GM20000 (cell line): ENCODE measurements around the gene CMIP.
A peak's percentile ranks its signal among the peaks of the same experiment; 100 is the strongest.

Experiments used
- DNase-seq: peaks from one replicate; pipeline ENCODE4 v3.0.0; 2012; ENCODE audit warnings: low spot score
- TF ChIP-seq, protein P1 (sequence below): IDR thresholded peaks from 2 replicates; pipeline ENCODE4 v1.5.1; 2012; ENCODE audit warnings: mild to moderate bottlenecking, control low read depth; ENCODE audit errors: extremely low read depth, missing control alignments

CMIP gene

DNA sequence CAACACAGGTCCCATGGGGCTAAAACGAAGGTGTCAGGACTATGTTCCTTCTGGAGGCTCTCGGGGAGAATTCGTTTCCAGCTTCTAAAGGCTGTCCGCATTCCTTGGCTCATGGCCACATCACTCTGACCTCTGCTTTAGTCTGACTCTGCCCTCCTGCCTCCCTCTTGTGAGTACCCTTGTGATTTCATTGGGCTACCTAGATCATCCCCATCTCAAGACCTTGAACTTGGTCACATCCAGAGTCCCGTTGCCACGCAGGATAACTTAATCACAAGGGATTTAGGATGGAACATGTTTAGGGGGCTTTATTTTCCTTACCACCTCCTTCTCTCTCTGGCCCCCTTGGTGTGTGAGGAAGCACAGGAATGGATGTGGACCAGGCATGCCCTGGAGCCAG is 173.6 kb downstream of the CMIP start:
- TF ChIP-seq, protein P1, sequence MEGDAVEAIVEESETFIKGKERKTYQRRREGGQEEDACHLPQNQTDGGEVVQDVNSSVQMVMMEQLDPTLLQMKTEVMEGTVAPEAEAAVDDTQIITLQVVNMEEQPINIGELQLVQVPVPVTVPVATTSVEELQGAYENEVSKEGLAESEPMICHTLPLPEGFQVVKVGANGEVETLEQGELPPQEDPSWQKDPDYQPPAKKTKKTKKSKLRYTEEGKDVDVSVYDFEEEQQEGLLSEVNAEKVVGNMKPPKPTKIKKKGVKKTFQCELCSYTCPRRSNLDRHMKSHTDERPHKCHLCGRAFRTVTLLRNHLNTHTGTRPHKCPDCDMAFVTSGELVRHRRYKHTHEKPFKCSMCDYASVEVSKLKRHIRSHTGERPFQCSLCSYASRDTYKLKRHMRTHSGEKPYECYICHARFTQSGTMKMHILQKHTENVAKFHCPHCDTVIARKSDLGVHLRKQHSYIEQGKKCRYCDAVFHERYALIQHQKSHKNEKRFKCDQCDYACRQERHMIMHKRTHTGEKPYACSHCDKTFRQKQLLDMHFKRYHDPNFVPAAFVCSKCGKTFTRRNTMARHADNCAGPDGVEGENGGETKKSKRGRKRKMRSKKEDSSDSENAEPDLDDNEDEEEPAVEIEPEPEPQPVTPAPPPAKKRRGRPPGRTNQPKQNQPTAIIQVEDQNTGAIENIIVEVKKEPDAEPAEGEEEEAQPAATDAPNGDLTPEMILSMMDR = no peak
- no peak for DNase-seq

DNA sequence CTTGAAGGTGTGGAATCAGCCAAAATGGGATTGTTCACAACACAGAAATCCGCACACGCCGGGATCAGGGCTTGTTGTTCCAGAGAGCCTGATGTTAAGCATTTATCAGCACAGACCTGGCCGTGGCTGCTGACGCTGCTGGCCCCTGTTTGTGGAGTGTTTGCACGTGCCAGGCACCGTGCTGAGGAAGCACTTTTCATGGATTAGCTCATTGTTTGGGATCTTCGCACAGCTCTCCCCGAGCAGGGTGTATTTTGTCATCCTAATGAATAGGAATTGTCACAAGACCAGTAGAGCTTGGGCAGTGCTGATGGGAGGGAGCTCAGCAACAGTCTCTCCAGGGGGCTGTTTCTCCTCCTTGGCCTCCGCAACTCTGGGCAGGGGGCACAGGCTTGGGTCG is 174.1 kb downstream of the CMIP start:
- no peak for DNase-seq

DNA sequence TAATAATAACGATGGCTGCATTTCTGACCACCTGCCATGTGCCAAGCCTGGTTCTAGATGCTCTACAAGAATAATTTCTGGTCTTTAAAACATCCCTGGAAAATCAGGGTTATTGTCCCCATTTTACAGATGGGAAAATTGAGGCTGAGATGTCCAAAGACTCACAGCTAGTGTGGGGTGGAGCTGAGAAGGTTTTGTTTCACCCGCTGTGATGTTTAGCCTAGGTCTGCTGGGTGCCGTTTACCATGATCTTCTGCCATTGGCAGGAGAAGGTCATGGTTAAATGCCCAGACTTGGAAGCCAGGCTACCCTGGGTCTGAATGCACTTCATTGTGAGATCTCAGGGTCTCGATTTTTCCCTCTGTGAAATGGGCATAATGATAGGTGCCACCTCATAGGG is 175.4 kb downstream of the CMIP start:
- TF ChIP-seq, protein P1 = no peak
- no peak for DNase-seq

More for the DNA sequence above, 174.1 kb downstream of the CMIP start:
- TF ChIP-seq, protein P1 = no peak

DNA sequence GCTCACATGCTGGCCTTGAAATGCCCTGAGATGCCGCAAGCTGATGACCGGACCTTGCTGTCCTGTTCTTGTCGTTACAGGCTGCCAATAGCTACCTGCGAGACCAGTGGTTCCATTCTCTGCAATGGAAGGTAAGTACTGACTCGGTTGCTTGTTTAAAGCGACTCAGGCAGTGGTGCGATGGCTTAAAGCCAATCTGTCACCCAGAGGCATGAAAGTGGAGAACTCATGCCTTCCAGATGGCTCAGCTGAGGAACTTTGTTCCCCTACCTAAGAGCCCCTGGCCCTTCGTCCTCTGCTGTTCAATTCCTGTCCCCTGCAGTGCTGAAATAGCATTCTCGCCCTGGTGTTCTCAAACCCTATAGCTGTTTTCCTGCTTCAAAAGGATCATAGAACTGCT is 176.2 kb downstream of the CMIP start:
- no peak for DNase-seq
- TF ChIP-seq, protein P1 = no peak

DNA sequence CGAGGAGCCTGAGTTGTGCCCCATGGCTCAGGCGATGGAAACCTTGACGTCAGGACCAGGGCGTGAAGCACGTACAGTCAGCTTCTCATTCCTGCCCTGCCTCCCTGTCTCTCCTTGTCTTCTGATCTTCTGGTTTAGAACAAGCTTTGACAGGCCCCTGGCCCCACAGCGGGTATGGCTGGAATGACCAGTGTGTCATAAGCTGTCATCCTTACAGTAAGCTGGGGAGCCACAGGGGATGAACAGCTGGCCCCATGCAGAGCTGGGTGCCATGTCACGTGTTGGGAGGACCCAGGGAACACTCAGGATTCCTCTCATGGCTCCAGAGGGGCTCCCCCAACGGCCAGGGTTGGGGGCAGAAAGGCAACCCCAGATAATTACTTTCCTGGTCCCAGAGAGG is 176.9 kb downstream of the CMIP start:
- TF ChIP-seq, protein P1 = no peak
- DNase-seq = no peak

DNA sequence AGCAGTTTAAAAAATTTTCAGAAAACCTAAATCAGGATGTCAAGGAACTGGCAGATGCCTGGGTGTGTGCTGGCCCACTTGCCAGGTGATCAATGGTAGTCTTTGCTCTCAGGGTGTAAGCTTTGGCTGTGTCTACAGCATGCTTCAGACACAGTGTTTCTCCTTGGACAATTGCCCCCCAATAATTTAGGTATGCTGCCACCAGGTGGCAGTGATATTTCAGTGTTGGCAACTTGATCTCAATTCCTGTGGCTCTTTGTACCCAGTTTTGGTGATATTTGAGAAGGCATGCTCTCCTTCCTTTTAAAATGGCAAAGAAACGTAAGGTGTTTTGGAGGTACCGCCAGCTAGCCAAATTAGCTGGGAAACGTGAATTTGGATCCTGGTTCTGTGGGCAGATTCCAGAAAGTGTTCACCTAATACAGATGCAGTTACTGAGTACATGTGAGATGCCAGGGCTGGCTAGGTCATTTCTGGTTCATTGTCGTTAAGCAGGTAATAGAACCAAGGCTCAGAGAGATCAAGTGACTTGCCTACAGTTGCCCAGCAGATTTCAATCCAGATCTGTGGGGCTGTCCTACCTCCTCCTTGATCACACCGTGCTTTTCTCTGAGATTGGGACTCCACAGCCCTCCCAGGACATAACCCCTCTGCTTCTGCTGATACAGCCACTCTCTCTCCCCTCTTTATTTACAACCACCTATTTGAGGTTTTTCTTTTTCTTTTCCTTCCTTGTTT is 178.9 kb downstream of the CMIP start:
- peak; percentile 67 for DNase-seq
- TF ChIP-seq, protein P1 = peak; percentile 61

DNA sequence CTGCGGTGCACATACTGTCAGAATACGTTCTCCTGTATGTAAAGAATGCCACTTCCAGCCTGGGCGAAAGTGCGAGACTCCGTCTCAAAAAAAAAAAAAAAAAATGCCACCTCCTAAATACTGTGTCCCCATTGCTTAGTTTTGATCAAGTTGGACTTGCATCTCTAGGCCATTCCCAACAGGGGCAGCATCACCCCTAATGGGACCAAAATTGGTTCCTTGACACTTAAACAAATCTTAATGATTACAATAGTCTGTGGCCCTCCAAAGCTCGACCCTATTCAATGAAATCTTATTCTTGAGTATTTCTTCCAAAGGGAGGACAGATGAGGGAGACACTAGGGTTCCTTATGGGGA is 179.8 kb downstream of the CMIP start:
- DNase-seq = no peak
- TF ChIP-seq, protein P1 = no peak
